GM21786 (cell line): Measurements from ENCODE around the gene GOLT1A.

Experiments
- ATAC-seq: cut with Tn5 transposase; IDR thresholded peaks from one replicate; pipeline ENCODE4 v1.9.1; 2021; ENCODE audit not compliant: unreplicated experiment

The GOLT1A gene

DNA sequence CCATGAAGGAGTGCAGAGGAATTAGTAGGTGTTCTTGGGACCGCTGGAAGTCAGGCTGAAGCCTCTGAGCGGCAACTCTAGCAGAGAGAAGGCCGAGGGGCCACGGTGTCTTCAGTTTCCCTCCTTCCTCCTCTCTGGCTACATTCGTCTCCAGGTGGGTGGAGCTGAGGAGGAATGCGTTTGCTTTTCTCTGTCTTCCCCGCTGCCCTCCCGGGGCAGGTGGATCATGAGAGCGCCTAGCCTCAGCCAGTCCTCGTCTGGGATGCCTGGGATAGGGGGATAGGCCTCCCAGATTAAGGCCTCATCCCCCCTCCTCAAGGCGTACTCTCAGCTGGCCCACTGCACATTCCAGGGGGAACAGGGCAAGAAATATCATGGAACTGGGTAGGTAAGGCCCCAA lies 7.5 kb upstream of the GOLT1A start:
- no peak for ATAC-seq

DNA sequence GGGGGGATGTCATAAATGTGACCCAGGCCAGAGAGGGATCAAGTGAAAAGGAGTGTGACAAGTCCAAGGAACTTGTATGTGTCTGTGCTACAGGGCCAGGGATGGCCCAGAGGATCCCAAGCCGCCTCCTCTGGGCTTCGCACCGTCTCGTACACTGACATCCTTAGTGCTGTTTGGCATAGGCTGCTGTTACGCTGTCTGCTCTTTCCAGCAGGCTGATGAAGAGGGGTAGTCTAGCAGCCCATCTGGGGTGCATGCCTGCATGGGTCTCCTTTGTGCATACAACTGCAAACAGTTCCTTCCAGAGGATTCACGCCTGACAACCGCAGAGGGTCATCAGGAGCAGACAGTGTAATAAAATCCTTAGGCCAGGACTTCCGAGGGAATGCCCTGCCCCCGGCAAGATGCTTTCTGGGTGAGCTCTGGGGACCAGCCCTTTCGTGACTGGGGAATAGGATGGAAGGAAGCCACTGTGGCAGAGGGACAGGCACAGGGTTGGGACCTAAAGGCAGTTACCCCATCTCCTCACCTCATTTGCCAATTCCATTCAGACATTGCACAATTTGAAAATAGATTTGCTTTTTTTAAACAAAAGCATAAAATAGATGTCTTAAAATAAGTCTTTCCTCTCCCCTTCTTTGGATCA lies 6.3 kb upstream of the GOLT1A start:
- ATAC-seq: no peak

DNA sequence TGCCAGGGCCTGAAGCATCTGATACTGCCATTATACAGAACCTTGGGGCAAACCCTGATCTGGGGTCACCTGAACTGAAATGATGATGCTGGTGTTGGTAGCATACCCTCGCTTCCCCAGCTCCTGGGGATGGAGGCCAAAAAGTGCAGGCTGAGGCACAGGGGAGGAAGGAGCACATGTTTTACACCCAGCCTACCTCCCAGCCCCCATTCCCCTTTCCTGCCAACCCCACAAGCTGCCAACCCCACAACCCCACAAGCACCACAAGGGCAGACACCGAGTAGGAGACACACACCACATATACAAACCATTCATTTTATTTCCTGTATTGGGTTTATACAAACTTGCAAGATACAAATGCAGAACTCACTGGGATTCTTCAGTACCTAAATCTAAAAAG lies 4.8 kb upstream of the GOLT1A start:
- ATAC-seq: no peak

DNA sequence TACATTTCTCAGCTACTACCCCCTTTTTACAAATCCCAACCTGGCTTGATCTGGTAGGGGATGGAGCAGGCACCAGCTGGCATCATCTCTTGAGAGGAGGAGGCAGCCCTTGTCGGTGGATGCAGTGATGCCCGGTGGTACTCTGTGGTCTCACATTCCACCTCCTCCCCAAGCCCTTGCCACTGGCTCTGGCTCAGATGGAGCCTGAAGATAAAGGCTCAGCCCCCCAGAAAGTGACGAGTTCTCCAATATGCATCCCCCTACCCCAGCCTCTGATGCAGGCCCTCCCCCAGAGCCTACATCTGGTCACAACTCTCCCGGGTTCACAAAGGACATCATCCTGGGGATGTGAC lies 3.8 kb upstream of the GOLT1A start:
- no peak for ATAC-seq

DNA sequence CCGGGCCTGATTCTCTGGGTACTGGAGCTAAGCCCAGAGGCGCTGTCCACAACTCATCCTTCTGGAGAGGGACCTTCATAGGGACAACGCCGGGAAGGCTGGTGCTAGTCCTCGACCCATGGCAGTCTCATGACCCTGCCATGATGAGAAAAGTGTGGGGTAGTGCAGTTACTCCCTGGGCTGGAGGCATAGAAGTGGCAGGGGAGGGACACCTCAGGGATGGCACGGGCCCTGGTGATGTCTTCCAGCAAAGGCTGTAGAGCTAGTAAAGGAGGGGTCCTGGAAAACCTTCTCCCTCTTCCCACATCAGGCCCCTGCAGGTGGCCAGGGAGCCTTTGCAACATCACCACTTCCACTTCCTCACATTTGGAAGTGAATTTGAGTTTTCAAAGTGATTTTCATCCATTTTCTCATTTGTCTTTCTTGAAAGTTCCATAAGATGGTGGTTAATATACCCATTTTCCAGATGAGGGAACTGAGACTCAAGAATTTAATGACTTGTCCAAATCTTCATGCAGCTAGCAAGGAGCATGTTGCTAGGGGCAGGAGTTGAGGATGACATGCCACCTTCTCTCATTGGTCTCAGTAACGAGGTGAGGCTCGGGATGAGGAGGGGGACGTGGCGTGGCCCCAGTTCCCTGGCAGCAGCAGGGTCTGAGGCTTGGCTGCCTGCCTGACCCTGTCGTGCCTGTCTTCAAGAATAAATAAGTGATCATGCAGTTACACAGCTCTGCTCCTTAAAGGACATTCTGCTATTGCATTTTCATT lies 3.3 kb upstream of the GOLT1A start:
- ATAC-seq: no peak

DNA sequence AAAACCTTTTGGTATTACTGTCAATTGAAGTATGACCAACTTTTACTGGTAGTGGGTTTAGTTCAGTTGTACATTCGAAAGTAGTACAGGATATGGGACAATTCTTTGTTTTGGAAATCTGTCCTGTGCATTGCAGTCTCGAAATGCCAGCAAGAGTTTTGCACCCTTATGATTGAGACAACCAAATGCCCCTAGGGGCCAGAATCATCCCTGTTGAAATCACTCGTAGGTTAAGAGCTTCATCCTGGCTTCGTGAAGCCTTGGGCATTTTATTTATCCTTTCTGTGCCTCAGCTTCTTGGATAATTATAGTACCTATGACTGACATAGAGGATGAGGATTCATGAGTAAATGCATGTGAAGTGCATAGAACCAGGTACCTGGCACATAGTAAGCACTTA lies 2.4 kb upstream of the GOLT1A start:
- ATAC-seq: no peak

DNA sequence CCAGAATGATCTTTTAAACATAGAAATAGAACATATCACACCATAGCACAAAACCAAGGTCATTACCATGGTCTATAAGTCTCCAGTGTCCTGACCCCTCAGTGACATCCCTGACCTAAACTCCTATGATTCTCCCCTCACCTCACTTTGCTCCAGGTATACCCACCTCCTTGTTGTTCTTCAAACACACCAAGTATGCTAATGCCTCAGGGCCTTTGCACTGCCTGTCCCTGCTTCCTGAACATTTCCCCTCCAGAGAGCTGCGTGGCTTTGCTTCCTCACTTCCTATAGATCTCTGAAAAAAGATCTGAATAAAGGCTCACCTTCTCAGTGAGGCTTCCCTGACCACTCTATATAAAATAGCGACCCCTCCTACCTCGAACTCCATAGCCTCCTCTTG lies 1.1 kb downstream of the GOLT1A start:
- no peak for ATAC-seq

DNA sequence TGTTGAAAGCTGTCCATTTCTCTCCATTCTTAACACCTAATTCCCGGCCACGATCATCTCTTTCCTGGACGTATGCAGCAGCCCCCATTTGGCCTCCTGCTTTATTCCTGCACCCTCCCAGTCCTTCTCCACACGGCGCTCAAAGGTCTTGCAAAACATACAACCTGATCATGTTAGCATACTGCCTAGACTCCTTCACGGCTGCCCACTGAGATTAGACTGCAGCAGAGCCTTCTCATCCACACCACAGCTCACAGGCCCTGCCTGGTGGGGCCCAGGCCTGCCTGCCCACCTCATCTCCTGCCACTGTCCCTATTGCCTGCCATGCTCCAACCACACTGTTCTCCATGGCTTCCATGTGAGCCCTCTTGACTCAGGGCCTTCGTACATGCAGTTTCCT lies 2.7 kb downstream of the GOLT1A start:
- ATAC-seq: no peak

DNA sequence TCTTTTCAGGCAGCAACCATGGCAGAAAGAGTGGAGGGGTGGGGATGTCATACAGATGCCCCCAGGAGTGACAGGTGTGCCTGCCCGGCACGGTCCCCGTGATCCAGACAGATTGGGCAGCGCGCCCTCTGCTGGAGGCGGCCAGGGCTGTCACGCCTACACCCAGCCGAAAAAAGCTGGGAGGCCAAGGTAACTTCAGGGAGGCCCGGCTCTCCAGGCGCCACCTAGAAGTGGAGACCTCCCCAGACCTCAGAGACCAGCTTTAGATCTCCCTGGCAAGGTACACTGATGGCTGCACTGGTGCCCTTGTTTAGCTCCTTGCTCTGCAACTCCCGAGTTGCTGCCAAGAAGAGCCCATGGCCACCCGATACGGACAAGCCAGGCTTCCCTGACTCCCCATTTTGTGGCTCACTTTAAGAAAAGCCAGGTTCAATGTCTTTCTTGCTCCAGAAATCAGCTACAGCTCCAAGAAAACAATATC lies 6.6 kb downstream of the GOLT1A start:
- no peak for ATAC-seq

DNA sequence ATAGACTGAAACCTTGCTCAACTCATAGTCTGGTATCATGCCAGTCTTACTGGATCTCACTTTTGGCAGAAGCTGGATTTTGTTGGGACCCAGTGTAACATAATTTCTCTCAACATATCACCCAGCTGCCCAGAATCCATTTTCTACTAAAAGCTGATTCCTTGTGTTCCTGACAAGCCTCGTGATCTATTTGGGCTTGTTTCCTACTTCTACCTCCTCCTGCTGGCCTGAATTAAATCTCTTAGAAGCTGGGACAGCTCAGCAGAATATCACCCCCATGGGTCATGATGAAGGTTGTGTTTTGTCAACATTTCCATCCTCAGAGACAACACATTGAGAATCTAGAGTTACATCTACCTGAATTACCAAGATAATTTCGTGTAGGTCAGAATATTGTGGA lies 7.7 kb downstream of the GOLT1A start:
- ATAC-seq: no peak

DNA sequence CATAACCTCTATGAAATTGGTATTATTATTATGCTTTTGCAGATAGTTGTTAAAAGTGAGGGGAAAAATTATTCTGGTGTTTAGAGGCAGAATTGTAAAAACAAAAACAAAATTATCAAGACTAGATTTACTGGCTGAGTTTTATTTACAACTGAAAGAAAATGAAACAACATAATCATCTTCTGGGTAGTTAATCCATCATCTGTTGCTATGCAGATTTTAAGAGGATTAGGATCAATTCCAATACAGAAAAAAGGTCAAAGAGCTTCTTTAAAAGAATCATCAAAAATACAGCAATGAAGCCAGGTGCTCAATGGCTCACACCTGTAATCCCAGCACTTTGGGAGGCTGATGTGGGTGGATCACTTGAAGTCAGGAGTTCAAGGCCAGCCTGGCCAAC lies 8.3 kb downstream of the GOLT1A start:
- no peak for ATAC-seq

DNA sequence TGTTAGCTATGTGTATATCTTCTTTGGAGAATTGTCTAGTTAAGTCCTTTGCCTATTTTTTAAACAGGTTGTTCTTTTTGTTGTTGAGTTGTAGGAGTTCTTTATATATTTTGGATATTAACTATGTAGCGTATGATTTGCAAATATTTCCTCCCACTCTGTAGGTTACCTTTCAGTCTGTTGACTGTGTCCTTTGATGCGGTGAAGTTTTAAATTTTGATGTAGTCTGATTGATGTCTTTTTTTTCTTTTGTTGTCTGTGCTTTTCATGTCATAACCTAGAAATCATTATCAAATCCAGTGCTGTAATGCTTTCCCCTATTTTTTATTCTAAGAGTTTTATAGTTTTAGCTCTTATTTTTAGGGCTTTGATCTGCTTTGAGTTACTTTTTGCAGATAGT lies 8.8 kb downstream of the GOLT1A start:
- no peak for ATAC-seq

DNA sequence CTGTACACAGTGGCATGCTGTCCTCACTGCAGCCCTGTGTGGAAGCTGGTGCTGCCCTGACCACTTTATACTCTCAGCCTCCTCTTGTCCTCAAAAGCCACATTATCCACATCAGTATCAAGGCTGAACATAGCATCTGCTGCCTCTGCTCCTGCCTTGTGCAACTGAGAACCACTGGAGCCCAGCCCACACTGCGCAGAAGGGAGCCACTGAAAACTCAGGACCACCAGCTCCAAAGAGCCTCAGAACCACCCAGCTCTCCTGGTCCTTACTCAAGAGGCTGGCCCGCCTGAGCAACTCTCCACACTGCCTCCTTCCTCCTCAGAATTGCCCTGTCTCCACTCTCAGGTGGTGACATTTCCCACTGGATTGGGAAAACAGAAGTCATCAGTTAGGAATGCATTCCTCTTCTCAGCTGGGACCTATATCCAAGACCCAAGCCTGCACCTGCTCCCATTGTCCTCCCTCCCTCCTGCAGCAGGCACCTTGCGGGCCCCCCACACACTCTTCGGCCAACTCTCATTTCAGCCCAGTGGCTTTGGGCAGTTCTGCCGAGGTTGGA lies 10.5 kb downstream of the GOLT1A start:
- ATAC-seq: no peak

DNA sequence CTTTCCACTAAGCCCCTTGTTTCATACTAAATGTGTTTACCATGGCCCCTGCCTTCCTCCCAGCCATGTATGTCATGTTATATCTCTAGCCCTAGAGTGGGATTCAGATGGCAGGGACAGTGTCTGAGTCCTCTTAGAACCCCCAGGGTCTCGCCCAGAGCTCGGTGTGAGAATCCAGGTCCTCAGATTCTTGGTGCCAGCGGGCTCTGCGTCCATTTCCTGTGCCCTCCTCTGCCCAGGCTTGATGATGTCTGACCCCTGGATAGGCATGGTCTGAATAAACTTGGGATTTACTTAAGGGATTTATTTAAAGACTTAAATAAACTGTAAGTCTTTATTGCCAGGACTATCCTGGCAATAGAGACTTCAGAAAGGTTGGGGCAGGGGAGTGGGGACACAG lies 11.3 kb downstream of the GOLT1A start:
- ATAC-seq: no peak

DNA sequence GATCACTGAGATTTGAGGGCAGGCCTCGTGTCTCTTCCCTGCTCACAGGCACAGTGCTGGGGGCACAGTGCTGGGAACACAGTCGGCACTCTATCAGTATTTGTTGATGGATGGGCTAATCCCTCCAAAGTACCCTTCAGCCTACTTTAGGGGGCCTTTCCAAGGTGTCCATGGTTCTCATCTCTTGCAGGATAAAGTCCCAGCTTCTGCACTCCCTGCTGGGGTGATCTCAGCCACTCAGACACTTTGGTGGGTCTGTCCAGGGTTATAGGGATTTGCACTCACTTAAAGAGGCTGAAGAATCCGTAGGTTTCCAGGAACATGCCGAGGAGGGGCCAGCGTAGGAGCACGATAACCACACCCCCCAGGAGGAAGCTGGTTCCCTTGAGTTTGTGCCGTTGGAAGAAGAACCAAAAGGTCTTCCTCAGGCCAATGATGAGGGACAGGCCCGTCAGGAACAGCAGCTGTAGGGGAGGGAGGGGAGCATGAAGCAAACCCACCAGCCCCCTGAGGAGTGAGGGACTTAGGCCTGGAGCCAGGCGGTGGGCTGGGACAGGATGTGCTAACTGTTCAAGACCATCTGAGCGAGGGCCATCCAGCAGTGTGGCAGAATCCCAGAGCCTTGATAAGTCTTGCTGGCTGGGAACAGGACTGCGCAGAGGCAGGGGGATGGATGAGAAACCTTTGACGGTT lies 12.3 kb downstream of the GOLT1A start:
- no peak for ATAC-seq

DNA sequence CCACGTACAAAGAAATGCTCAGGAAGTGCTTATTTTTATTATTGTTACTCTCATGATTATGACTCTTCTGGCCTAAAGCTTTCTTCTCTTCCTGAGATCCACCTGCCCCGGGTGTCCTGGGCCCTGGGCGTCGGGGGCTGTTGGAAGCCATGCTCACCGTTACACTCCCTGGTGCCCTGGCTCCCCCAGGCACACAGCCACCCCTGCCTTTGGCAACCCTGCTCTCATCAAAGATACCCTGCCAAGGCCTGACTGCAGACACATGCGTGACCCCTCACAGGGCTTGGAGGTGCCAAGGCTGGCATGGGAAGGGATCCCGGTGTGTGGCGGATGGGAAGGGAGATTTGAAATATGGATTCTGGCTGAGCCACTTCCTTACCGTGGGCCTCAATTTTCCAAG lies 14.2 kb downstream of the GOLT1A start:
- ATAC-seq: no peak

DNA sequence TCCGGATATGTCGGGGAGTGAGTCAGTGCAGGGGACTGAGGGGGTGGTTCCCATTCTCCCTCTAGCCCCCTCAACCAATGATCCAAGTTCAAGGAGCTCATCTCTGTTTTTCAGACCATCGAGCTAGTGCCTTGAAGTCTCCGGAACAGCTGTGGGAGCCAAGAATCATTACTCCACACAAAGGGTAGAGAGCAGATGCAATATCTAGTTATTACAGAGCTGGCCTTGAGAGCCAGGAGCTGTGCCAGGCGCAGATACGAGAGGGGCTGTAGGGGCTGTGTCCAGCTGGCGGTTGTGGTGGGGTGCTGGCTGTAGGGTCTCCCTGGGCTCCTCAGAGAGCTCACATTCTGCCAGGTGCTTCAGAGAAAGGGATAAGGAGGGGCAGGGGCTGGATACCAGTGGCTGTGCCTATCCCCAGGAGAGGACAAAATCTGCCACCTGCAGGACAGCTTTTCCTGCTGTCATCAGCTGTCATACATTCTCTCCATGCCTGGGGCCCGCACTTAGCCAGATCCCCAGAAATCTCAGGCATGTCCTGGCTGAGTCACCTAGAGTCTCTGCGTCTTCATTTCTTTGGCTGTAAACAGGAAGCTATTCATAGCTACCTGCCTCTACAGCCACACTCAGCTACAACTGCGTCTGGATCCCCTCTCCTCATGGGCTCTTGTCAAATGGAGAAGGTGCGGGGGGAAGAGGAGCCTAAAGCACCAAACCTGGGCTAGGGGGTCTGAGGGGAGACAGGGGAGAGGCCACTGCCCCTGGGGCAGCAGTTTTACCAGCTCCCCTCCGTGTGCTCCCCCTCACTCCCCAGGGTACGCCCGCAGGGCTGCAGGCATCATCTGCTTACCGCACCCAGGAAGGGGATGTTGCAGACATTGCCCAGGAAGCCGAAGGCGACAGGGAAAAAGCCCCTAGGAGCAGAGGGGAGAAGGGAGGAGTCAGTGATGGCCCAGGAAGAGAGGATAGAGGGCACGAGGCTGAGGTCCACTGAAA lies 15.1 kb downstream of the GOLT1A start:
- no peak for ATAC-seq

DNA sequence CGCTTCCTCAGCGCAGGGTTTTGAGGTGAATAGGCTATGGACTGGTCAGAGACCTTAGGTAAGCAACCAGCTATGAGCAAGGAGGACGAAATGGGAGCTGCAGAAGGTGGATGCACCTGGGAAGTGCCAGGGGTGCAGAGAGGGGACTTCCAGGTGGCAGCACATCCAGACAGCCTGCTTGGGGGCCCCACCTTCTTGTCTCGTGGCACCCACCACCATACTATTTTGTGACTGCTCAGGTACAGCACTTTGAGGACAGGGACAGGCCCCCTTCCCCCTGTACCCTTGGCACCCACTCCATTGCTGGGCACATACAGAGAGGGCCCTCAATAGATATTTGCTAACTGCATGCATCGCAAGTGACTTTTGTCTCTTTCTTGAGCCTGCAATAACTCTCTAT lies 16.7 kb downstream of the GOLT1A start:
- ATAC-seq: no peak

DNA sequence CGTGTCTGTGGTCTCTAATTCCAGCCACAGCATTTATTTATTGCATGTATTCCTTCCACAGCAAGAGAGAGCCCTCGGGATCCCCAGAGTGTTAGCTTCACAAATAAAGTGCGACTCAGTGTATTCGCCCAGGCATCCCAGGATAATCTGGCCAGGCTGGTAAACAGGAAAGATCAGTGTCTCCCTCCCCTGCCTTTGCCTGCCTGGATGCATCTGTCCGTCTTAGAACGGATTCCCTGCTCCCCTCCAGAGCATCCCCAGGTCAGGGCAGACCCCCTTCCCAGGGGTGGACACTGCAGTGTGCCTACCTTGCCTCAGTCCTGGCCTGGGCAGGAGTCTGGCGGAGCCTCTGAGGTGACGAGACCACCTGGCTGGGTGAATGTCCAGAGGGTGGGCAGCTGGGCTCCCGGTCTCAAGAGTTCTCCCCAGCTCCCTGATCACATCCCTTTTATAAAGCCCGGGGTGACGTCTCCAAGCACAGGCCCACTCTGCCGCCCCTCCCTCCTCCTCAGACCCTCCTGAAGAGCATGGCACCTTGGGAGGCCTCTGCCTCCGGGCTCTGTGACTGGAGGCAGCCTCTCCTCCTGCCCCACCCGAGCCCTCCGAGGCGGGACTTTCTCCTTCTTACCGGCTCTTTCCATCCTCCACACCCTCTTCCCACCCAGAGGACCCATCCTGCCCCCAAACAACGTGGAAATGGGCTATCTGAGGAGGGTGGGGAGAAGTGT lies 17.6 kb downstream of the GOLT1A start, which contains the start of gene KISS1:
KISS1 (minus strand) TSS at position 424 of the 728 bp plus-strand sequence. CDS start 3,615 bp downstream, outside the sequence.
- no peak for ATAC-seq

DNA sequence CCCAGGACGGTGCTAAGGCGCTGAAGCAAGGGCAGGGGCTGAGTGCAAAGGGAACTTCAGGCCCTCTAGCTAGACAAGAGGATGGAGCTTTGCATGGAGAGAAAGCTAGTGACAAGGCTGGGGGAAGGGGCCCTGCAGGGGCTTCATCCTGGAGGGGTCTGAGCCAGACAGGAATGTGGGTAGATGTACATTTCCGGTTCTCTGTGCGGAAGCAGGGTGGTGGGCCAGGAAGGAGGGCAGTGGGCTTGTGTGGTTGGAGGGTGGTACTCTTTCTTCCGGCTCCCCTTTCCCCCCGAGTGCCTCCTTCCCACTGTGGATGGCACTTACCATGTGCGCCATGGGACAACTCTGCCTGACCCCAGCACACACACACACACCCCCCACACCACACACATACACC lies 19.0 kb downstream of the GOLT1A start:
- no peak for ATAC-seq
